Peyer's patch (tissue), 4 donors: ENCODE results near the gene NUDT13.

Experiments used
- CTCF ChIP-seq, 6 experiments: fragments of 450-650 bp in 4 of 6; fragments of 200-600 bp in 2 of 6; sonication (generic) in 1 of 6; IDR thresholded peaks; one replicate each; pipeline ENCODE4 v1.5.1; 2017 to 2019; ENCODE audit warnings: antibody characterized with exemption in 6 of 6, mild to moderate bottlenecking in 3 of 6, moderate library complexity in 1 of 6
- POLR2A ChIP-seq, 2 donors: fragments of 450-650 bp; IDR thresholded peaks; one replicate each; pipeline ENCODE4 v1.5.1; 2017; ENCODE audit warnings: antibody characterized with exemption in 2 of 2, mild to moderate bottlenecking in 2 of 2, moderate library complexity in 2 of 2

- TF ChIP-seq CTCF (IDR thresholded peaks at IDR 0.05) (no peak), POLR2A (IDR thresholded peaks at IDR 0.05) (no peak)
Measured at GRCh38 chr10:73076360-73077183, 33.7 kb upstream of the NUDT13 start.
